HepG2 (cell line): ENCODE measurements around the gene ERBB4. TPM values are rescaled to one million over a fixed set of nuclear protein-coding genes. Genes with fewer than 3 reads are reported as not detected.

Source experiments
- ATAC-seq: fragments of 200-7000 bp; cut with Tn5 transposase; 3 replicates; pipeline ENCODE4 v1.9.1; 2020; ENCODE audit warnings: mild to moderate bottlenecking, moderate library complexity
- BruUV-seq: library from RNA; stranded (reverse); fragments of 400-500 nt; replicated peaks from 2 replicates; lab custom pipeline; 2021; lab: Mats Ljungman, UMichigan
- CTCF ChIA-PET: fragments of 300-600 bp; formaldehyde crosslinking; extraction: SDS; loops from one replicate; lab custom pipeline; 2021; ENCODE audit warnings: low total read pairs, inconsistent platforms, low intra/inter-chr PET ratio; lab: Yijun Ruan, JAX
- POLR2A ChIA-PET: fragments of 350-600 bp; sonication (Branson Sonifier 250); formaldehyde crosslinking; loops from one replicate; lab custom pipeline; 2020; ENCODE audit warnings: antibody characterized with exemption, inconsistent platforms; lab: Yijun Ruan, JAX
- DNase-seq: peaks from one replicate; pipeline ENCODE4 v3.0.0-alpha.2; 2015; ENCODE audit warnings: low spot score
- FAIRE-seq: peaks from 3 replicates; lab custom pipeline; 2011; peaks lifted over from hg19 to GRCh38; lab: Jason Lieb, UNC
- H2AFZ ChIP-seq: one replicate; pipeline ENCODE4 v1.6.1; 2011; ENCODE audit warnings: low read length, inconsistent platforms
- H3K27ac ChIP-seq: fragments of 300-600 bp; 3 replicates; pipeline ENCODE4 v1.8.0; 2011; ENCODE audit warnings: mixed run types, mild to moderate bottlenecking, mixed read lengths, low read length, inconsistent platforms; ENCODE audit not compliant: insufficient read depth; ENCODE audit errors: extremely low read length
- H3K27me3 ChIP-seq, 2 experiments: fragments of 200-600 bp in 1 of 2; 2 replicates in 1 of 2; 3 replicates in 1 of 2; pipeline versions ENCODE4 v1.6.0 to v1.8.0; 2011; ENCODE audit warnings: low read length in 2 of 2, mild to moderate bottlenecking in 2 of 2, moderate library complexity in 2 of 2, inconsistent platforms in 1 of 2; ENCODE audit not compliant: insufficient read depth in 2 of 2, control insufficient read depth in 1 of 2
- H3K36me3 ChIP-seq, 2 experiments: fragments of 200-600 bp in 1 of 2; replicated peaks in 1 of 2; 2 replicates in 1 of 2; 3 replicates in 1 of 2; pipeline versions ENCODE4 v1.5.1 to v1.8.0; 2011; ENCODE audit warnings: low read length in 2 of 2, inconsistent platforms in 1 of 2; ENCODE audit not compliant: insufficient read depth in 2 of 2, control insufficient read depth in 1 of 2
- H3K4me1 ChIP-seq: 2 replicates; pipeline ENCODE4 v1.5.1; 2012; ENCODE audit warnings: low read length, inconsistent platforms; ENCODE audit not compliant: insufficient read depth
- H3K4me2 ChIP-seq: 2 replicates; pipeline ENCODE4 v1.6.0; 2011; ENCODE audit warnings: low read depth, low read length, inconsistent platforms
- H3K4me3 ChIP-seq, 3 experiments: fragments of 200-600 bp in 1 of 3; sonication (generic), shearing (Covaris generic) in 1 of 3; replicated peaks in 1 of 3; 2 replicates each; pipeline ENCODE4 v1.5.1; 2011 to 2016; ENCODE audit warnings: low read length in 3 of 3, inconsistent platforms in 2 of 3, low read depth in 2 of 3, mild to moderate bottlenecking in 2 of 3, control low read depth in 1 of 3, mixed read lengths in 1 of 3; ENCODE audit not compliant: insufficient read depth in 1 of 3
- H3K79me2 ChIP-seq: one replicate; pipeline ENCODE4 v1.6.1; 2011; ENCODE audit warnings: low read length, inconsistent platforms; ENCODE audit not compliant: insufficient read depth
- H3K9ac ChIP-seq: 2 replicates; pipeline ENCODE4 v1.6.0; 2011; ENCODE audit warnings: mild to moderate bottlenecking, low read depth, low read length, inconsistent platforms; ENCODE audit not compliant: insufficient read depth
- H3K9me3 ChIP-seq: 2 replicates; pipeline ENCODE4 v1.5.1; 2012; ENCODE audit warnings: mild to moderate bottlenecking, low read length
- H4K20me1 ChIP-seq: 2 replicates; pipeline ENCODE4 v1.6.0; 2011; ENCODE audit warnings: inconsistent platforms, mild to moderate bottlenecking, low read length, moderate library complexity; ENCODE audit not compliant: insufficient read depth
- GPBP1L1 ChIP-seq: sonication (generic); formaldehyde crosslinking; IDR thresholded peaks from 2 replicates; pipeline ENCODE4 v1.5.0; 2020; ENCODE audit warnings: mild to moderate bottlenecking, missing genetic modification reagents
- NFE2L2 ChIP-seq: fragments of 150-350 bp; IDR thresholded peaks from 2 replicates; pipeline ENCODE4 v1.6.1; 2014; ENCODE audit warnings: low read length
- STAG1 ChIP-seq: sonication (generic); formaldehyde crosslinking; IDR thresholded peaks from 2 replicates; pipeline ENCODE4 v1.4.0; 2020; ENCODE audit warnings: missing genetic modification reagents
- SYNCRIP ChIP-seq: fragments of 200-400 bp; formaldehyde crosslinking; IDR thresholded peaks from 2 replicates; pipeline ENCODE4 v1.6.1; 2018; ENCODE audit warnings: mild to moderate bottlenecking, low read depth, low read length; ENCODE audit not compliant: insufficient read depth
- TOE1 ChIP-seq: sonication (generic); formaldehyde crosslinking; IDR thresholded peaks from 2 replicates; pipeline ENCODE4 v1.4.0; 2020; ENCODE audit warnings: mild to moderate bottlenecking, missing genetic modification reagents
- ZNF557 ChIP-seq: sonication (generic); formaldehyde crosslinking; IDR thresholded peaks from 2 replicates; pipeline ENCODE4 v1.4.0; 2020; ENCODE audit warnings: missing genetic modification reagents
- WGBS: methylation state at CpG from one replicate; pipeline ENCODE4 v1.1.6; 2017; ENCODE audit warnings: low lambda C conversion rate; 5-methylcytosine and 5-hydroxymethylcytosine counted together
- in situ Hi-C: cut with HindIII; loops from 2 replicates; pipeline ENCODE4 v1.10.0; 2017; ENCODE audit warnings: low pct_unique_long_range_greater_than_20kb; ENCODE audit not compliant: extremely low pct_ligation_motif_present
- intact Hi-C: fragments of 100-400 bp; cut with micrococcal nuclease; formaldehyde crosslinking; loops from one replicate; pipeline ENCODE4 v1.10.0; 2022; ENCODE audit not compliant: unreplicated experiment
- polyA plus RNA-seq, 8 experiments: library from polyadenylated mRNA; depleted of rRNA in 3 of 8; stranded (reverse) in 7 of 8; unstranded in 1 of 8; fragments of >200 nt; fragmentation: Illumina TruSeq in 4 of 8; extraction: Trizol in 4 of 8; gene quantifications; 2 replicates each; pipeline versions ENCODE4 v1.2.1 to v1.2.3, GENCODE V29; 2011 to 2016; ENCODE audit warnings: low read depth in 4 of 8, missing spikeins in 1 of 8, mixed read lengths in 1 of 8; ENCODE audit not compliant: insufficient read depth in 1 of 8
- total RNA-seq, 5 experiments: library from RNA; depleted of rRNA; stranded (reverse); fragments of >200 nt; fragmentation: Illumina TruSeq; extraction: Trizol; gene quantifications; 2 replicates each; pipeline ENCODE4 v1.2.3, GENCODE V29; 2016; ENCODE audit warnings: low read depth in 1 of 5
- TF ChIP-seq, protein P1 (sequence below): sonication (generic); formaldehyde crosslinking; IDR thresholded peaks from 2 replicates; pipeline ENCODE4 v1.8.1; 2023; ENCODE audit warnings: mild to moderate bottlenecking, missing genetic modification reagents
- TF ChIP-seq, protein P2 (sequence below): IDR thresholded peaks from 2 replicates; pipeline ENCODE4 v1.6.1; 2016; ENCODE audit warnings: low read depth, control low read depth
- TF ChIP-seq, protein P3 (sequence below): IDR thresholded peaks from 2 replicates; pipeline ENCODE4 v1.6.1; 2016; ENCODE audit warnings: missing genetic modification reagents, missing compliant biosample characterization

Gene ERBB4
- total and polyA plus RNA-seq, 2 of the 13 experiments (the other 11 are each of a cell fraction or from before 2014, with no cell fraction given) = not detected

- TF ChIP-seq TOE1 (CRISPR knock-in tag) = no peak
- TF ChIP-seq SYNCRIP = no peak
- TF ChIP-seq, protein P1, sequence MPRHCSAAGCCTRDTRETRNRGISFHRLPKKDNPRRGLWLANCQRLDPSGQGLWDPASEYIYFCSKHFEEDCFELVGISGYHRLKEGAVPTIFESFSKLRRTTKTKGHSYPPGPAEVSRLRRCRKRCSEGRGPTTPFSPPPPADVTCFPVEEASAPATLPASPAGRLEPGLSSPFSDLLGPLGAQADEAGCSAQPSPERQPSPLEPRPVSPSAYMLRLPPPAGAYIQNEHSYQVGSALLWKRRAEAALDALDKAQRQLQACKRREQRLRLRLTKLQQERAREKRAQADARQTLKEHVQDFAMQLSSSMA (CRISPR knock-in tag) = no peak
- TF ChIP-seq, protein P2, sequence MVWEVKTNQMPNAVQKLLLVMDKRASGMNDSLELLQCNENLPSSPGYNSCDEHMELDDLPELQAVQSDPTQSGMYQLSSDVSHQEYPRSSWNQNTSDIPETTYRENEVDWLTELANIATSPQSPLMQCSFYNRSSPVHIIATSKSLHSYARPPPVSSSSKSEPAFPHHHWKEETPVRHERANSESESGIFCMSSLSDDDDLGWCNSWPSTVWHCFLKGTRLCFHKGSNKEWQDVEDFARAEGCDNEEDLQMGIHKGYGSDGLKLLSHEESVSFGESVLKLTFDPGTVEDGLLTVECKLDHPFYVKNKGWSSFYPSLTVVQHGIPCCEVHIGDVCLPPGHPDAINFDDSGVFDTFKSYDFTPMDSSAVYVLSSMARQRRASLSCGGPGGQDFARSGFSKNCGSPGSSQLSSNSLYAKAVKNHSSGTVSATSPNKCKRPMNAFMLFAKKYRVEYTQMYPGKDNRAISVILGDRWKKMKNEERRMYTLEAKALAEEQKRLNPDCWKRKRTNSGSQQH (CRISPR knock-in tag) = no peak
- no peak for TF ChIP-seq ZNF557 (CRISPR knock-in tag)
Measured at GRCh38 chr2:212154477-212154878, 384.1 kb downstream of the ERBB4 start (continued).

DNA sequence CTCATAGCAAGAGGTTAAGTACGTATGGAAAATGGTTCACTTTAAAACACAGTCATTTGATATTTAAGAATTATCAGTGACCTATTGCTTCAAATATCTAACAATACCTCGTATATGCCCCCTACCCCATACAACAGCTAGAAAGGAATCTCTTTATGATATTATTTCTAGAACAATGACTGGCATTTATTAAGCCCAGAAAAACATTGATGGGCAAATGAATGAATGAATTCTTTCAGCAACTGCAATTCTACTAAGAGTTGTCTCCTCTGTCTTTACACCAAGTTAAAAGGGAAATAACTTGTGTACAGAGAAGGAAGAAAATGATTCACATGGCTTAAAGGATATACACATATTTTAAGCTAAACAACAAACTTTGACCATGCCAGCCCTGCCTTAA lies 384.7 kb downstream of the ERBB4 start:
- Histone ChIP-seq H3K27me3 (no peaks in the 10 kb centered on the region), H3K4me1 (no peaks in the 10 kb centered on the region), H3K4me3 (no peak overlapping the region), H3K79me2 (no peaks in the 10 kb centered on the region), H3K9me3 (no peaks in the 10 kb centered on the region), H2AFZ (no peak overlapping the region), H3K27ac (no peak overlapping the region), H4K20me1 (no peaks in the 10 kb centered on the region), H3K9ac (no peak overlapping the region), H3K36me3 (no peaks in the 10 kb centered on the region), H3K4me2 (no peak overlapping the region)
- DNase-seq = no peak
- TF ChIP-seq, protein P3, sequence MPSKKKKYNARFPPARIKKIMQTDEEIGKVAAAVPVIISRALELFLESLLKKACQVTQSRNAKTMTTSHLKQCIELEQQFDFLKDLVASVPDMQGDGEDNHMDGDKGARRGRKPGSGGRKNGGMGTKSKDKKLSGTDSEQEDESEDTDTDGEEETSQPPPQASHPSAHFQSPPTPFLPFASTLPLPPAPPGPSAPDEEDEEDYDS (CRISPR knock-in tag) = no peak
- TF ChIP-seq STAG1 (CRISPR knock-in tag) (no peak), GPBP1L1 (CRISPR knock-in tag) (no peak), NFE2L2 (peak; percentile 54)
- POLR2A ChIA-PET = no interaction called here
- FAIRE-seq = no peak
- in situ Hi-C loops = no loop called here
- intact Hi-C loops = no loop called here
- CTCF ChIA-PET = no interaction called here
- ATAC-seq = no peak
- 17% methylated on average over 2 of the region's 2 CpGs for WGBS
- no TSS peak for BruUV-seq
